Measurements from ENCODE around the gene DPYSL3.

The DPYSL3 gene

DNA sequence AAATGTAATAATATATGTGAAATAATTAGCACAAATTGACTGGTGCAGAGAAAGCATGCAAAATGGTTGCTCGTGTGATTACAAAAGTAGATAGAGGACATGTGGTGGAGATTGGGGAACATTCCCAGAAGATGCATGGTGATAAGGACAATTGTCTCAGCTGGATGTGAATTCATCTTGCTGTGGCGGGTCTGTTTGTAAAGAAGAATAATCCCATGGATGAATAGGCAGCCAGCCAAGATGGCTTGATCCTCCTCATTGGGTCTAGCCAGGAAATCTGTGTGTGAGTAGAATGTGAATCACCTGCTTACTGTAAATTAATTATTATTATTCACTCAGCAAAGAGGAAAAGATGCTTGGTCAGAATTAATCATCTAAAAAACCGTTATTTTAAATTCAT, 12.6 kb upstream of the DPYSL3 start:
- H4K8ac ChIP-seq (ENCODE audit: low read depth, low read length), result no peak overlapping the region
- no peak overlapping the region for H3K4ac ChIP-seq (ENCODE audit: low read depth, low read length)
- H3K36me3 ChIP-seq (ENCODE audit: control insufficient read depth in 1 of 2, insufficient read depth in 2 of 2, low read length in 2 of 2), result no peaks in the 10 kb centered on the region
- H3K4me1 ChIP-seq (ENCODE audit: control insufficient read depth in 1 of 2, insufficient read depth in 2 of 2, low read length in 2 of 2), result no peaks in the 10 kb centered on the region
- H2AK5ac ChIP-seq (ENCODE audit: low read length), result no peak overlapping the region
- H2BK5ac ChIP-seq (ENCODE audit: low read depth, low read length, poor library complexity), result no peak overlapping the region
- no peak overlapping the region for H4K12ac ChIP-seq (ENCODE audit: low read depth, low read length)
- WGBS (ENCODE audit: extremely low coverage, insufficient coverage, insufficient read length), result no CpG with 5 or more reads among the region's 3 CpGs
- no peak overlapping the region for H3K14ac ChIP-seq (ENCODE audit: low read length)
- no peaks in the 10 kb centered on the region for H3K9me3 ChIP-seq (ENCODE audit: insufficient read depth, low read depth, low read length)
- H3K4me3 ChIP-seq (ENCODE audit: low read depth, low read length), result no peak overlapping the region
- no peaks in the 10 kb centered on the region for H3K79me2 ChIP-seq (ENCODE audit: control insufficient read depth, insufficient read depth, low read length, poor library complexity)
- H2BK120ac ChIP-seq (ENCODE audit: insufficient read depth, low read length, poor library complexity), result no peak overlapping the region
- DNase-seq, result no peak
- H3K4me2 ChIP-seq (ENCODE audit: low read length), result no peak overlapping the region
- no peak overlapping the region for H3K27ac ChIP-seq (ENCODE audit: low read depth, low read length)
- no peak overlapping the region for H2AFZ ChIP-seq (ENCODE audit: insufficient read depth, low read length, poor library complexity)
- H2BK12ac ChIP-seq (ENCODE audit: low read length), result no peak overlapping the region
- no peak overlapping the region for H3K9ac ChIP-seq (ENCODE audit: low read length)
- no peaks in the 10 kb centered on the region for H3K79me1 ChIP-seq (ENCODE audit: low read length)
- H3K27me3 ChIP-seq (ENCODE audit: insufficient read depth, low read length), result no peaks in the 10 kb centered on the region
- H4K91ac ChIP-seq (ENCODE audit: low read depth, low read length), result no peak overlapping the region
- no peak overlapping the region for H3K18ac ChIP-seq (ENCODE audit: low read length)
- H3K23ac ChIP-seq (ENCODE audit: low read length), result no peak overlapping the region

DNA sequence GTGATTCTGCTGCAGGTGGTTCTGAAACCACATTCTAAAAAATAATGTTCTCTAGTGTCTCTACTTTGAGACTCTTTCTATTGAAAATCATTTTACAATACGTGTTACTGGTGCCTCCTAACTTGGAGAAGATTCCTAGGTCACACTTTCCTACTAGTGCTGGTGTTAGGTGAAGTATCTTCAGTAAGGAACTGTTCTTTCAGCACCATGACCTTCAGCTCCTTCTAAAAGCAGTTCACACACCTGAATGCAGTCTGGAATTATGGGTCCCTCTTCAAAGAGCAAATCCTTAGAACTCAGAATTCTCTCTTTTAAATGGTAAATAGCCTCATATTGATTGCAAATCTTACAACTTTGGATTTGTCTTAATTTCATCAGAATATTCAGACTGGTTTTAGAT, 10.6 kb upstream of the DPYSL3 start:
- Histone ChIP-seq H4K91ac (ENCODE audit: low read depth, low read length) (no peak overlapping the region), H3K4me1 (ENCODE audit: control insufficient read depth in 1 of 2, insufficient read depth in 2 of 2, low read length in 2 of 2) (no peaks in the 10 kb centered on the region), H4K8ac (ENCODE audit: low read depth, low read length) (no peak overlapping the region), H3K79me2 (ENCODE audit: control insufficient read depth, insufficient read depth, low read length, poor library complexity) (no peaks in the 10 kb centered on the region), H3K36me3 (ENCODE audit: control insufficient read depth in 1 of 2, insufficient read depth in 2 of 2, low read length in 2 of 2) (no peaks in the 10 kb centered on the region), H3K27ac (ENCODE audit: low read depth, low read length) (no peak overlapping the region), H3K4ac (ENCODE audit: low read depth, low read length) (no peak overlapping the region), H3K23ac (ENCODE audit: low read length) (no peak overlapping the region), H3K9ac (ENCODE audit: low read length) (no peak overlapping the region), H3K18ac (ENCODE audit: low read length) (no peak overlapping the region), H3K9me3 (ENCODE audit: insufficient read depth, low read depth, low read length) (no peaks in the 10 kb centered on the region), H2AFZ (ENCODE audit: insufficient read depth, low read length, poor library complexity) (no peak overlapping the region), H2AK5ac (ENCODE audit: low read length) (no peak overlapping the region), H3K4me3 (ENCODE audit: low read depth, low read length) (no peak overlapping the region), H2BK5ac (ENCODE audit: low read depth, low read length, poor library complexity) (no peak overlapping the region), H3K4me2 (ENCODE audit: low read length) (no peak overlapping the region), H3K14ac (ENCODE audit: low read length) (no peak overlapping the region), H3K79me1 (ENCODE audit: low read length) (no peaks in the 10 kb centered on the region), H2BK120ac (ENCODE audit: insufficient read depth, low read length, poor library complexity) (no peak overlapping the region), H4K12ac (ENCODE audit: low read depth, low read length) (no peak overlapping the region), H3K27me3 (ENCODE audit: insufficient read depth, low read length) (no peaks in the 10 kb centered on the region), H2BK12ac (ENCODE audit: low read length) (no peak overlapping the region)
- no peak for DNase-seq
- WGBS (ENCODE audit: extremely low coverage, insufficient coverage, insufficient read length), result no CpG with 5 or more reads among the region's 1 CpG

DNA sequence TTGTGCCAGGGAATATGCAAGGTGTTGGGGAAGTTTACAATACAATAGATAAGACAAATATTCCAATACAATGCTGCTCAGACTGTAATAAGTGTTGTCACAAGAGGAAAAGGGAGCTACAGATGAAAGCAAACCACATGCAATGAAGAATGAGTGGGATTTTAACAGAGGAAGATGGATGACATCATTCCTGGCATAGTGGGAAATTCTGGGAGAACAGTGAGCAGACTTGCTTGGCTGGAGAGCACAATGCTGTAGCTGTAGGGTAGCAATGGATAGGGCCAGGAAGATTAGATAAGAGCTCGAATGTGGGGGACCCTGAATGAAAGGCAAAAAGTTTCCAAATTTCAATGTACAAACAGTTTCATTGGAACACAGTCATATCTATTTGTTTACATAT, 9.5 kb upstream of the DPYSL3 start:
- no peak overlapping the region for H3K9ac ChIP-seq (ENCODE audit: low read length)
- H2AFZ ChIP-seq (ENCODE audit: insufficient read depth, low read length, poor library complexity), result no peak overlapping the region
- no peak overlapping the region for H3K18ac ChIP-seq (ENCODE audit: low read length)
- H2BK120ac ChIP-seq (ENCODE audit: insufficient read depth, low read length, poor library complexity), result no peak overlapping the region
- no peaks in the 10 kb centered on the region for H3K4me1 ChIP-seq (ENCODE audit: control insufficient read depth in 1 of 2, insufficient read depth in 2 of 2, low read length in 2 of 2)
- no peak overlapping the region for H3K27ac ChIP-seq (ENCODE audit: low read depth, low read length)
- no CpG with 5 or more reads among the region's 1 CpG for WGBS (ENCODE audit: extremely low coverage, insufficient coverage, insufficient read length)
- no peak overlapping the region for H2BK12ac ChIP-seq (ENCODE audit: low read length)
- H2AK5ac ChIP-seq (ENCODE audit: low read length), result no peak overlapping the region
- H3K4me3 ChIP-seq (ENCODE audit: low read depth, low read length), result no peak overlapping the region
- H2BK5ac ChIP-seq (ENCODE audit: low read depth, low read length, poor library complexity), result no peak overlapping the region
- H3K36me3 ChIP-seq (ENCODE audit: control insufficient read depth in 1 of 2, insufficient read depth in 2 of 2, low read length in 2 of 2), result no peaks in the 10 kb centered on the region
- no peak overlapping the region for H3K4me2 ChIP-seq (ENCODE audit: low read length)
- no peak overlapping the region for H3K4ac ChIP-seq (ENCODE audit: low read depth, low read length)
- no peak for DNase-seq
- no peaks in the 10 kb centered on the region for H3K9me3 ChIP-seq (ENCODE audit: insufficient read depth, low read depth, low read length)
- no peak overlapping the region for H3K23ac ChIP-seq (ENCODE audit: low read length)
- H4K91ac ChIP-seq (ENCODE audit: low read depth, low read length), result no peak overlapping the region
- H3K27me3 ChIP-seq (ENCODE audit: insufficient read depth, low read length), result no peaks in the 10 kb centered on the region
- H4K12ac ChIP-seq (ENCODE audit: low read depth, low read length), result no peak overlapping the region
- no peak overlapping the region for H3K14ac ChIP-seq (ENCODE audit: low read length)
- H4K8ac ChIP-seq (ENCODE audit: low read depth, low read length), result no peak overlapping the region
- H3K79me2 ChIP-seq (ENCODE audit: control insufficient read depth, insufficient read depth, low read length, poor library complexity), result no peaks in the 10 kb centered on the region
- H3K79me1 ChIP-seq (ENCODE audit: low read length), result no peaks in the 10 kb centered on the region

DNA sequence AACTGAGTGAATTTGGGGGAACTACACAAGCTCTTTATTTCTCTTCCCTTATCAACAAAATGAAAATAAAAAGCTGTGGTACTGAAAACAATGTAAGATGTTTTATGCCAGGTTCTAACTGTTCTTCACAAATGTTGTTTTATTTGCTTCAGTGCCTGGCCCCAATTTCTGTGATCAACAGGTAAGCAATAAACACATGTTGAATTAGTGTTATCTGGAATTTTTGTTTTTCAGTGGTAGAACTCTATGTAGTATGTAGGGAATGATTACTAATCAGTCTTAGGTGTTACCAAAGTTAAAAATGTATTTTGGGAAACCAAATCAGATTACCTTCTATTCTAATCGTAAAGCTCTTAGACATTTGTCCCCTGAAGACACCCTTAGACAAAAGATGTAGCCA, 7.5 kb upstream of the DPYSL3 start:
- Histone ChIP-seq H2BK120ac (ENCODE audit: insufficient read depth, low read length, poor library complexity) (no peak overlapping the region), H3K4me1 (ENCODE audit: control insufficient read depth in 1 of 2, insufficient read depth in 2 of 2, low read length in 2 of 2) (no peaks in the 10 kb centered on the region), H3K4me2 (ENCODE audit: low read length) (no peak overlapping the region), H4K8ac (ENCODE audit: low read depth, low read length) (no peak overlapping the region), H3K9me3 (ENCODE audit: insufficient read depth, low read depth, low read length) (no peaks in the 10 kb centered on the region), H2AK5ac (ENCODE audit: low read length) (no peak overlapping the region), H3K36me3 (ENCODE audit: control insufficient read depth in 1 of 2, insufficient read depth in 2 of 2, low read length in 2 of 2) (no peaks in the 10 kb centered on the region), H3K9ac (ENCODE audit: low read length) (no peak overlapping the region), H3K27ac (ENCODE audit: low read depth, low read length) (no peak overlapping the region), H3K14ac (ENCODE audit: low read length) (no peak overlapping the region), H2BK5ac (ENCODE audit: low read depth, low read length, poor library complexity) (no peak overlapping the region), H3K4me3 (ENCODE audit: low read depth, low read length) (no peak overlapping the region), H2AFZ (ENCODE audit: insufficient read depth, low read length, poor library complexity) (no peak overlapping the region), H3K79me1 (ENCODE audit: low read length) (no peaks in the 10 kb centered on the region), H4K91ac (ENCODE audit: low read depth, low read length) (no peak overlapping the region), H3K23ac (ENCODE audit: low read length) (no peak overlapping the region), H3K79me2 (ENCODE audit: control insufficient read depth, insufficient read depth, low read length, poor library complexity) (no peaks in the 10 kb centered on the region), H2BK12ac (ENCODE audit: low read length) (no peak overlapping the region), H3K27me3 (ENCODE audit: insufficient read depth, low read length) (no peaks in the 10 kb centered on the region), H4K12ac (ENCODE audit: low read depth, low read length) (no peak overlapping the region), H3K4ac (ENCODE audit: low read depth, low read length) (no peak overlapping the region), H3K18ac (ENCODE audit: low read length) (no peak overlapping the region)
- DNase-seq, result no peak
- WGBS (ENCODE audit: extremely low coverage, insufficient coverage, insufficient read length), result no CpG with 5 or more reads among the region's 1 CpG

Data from trophoblast cell (in vitro differentiated cells and primary cell).